HG02852 (cell line): ENCODE results near the gene RAPGEF4.

Experiments
- ATAC-seq: cut with Tn5 transposase; IDR thresholded peaks from one replicate; pipeline ENCODE4 v1.9.1; 2021; ENCODE audit warnings: mild to moderate bottlenecking, moderate library complexity; ENCODE audit not compliant: unreplicated experiment

RAPGEF4 gene

GRCh38 chr2:173053043-173053699, 317.5 kb downstream of the RAPGEF4 start:
- ATAC-seq = no peak

GRCh38 chr2:173054466-173054865, 318.8 kb downstream of the RAPGEF4 start:
- no peak for ATAC-seq

- ATAC-seq = no peak
These were observed 321.2 kb downstream of the RAPGEF4 start for GRCh38 chr2:173056705-173057364.

- no peak for ATAC-seq
These were observed 322.5 kb downstream of the RAPGEF4 start for GRCh38 chr2:173058097-173058496.

- ATAC-seq = no peak
These were observed 323.0 kb downstream of the RAPGEF4 start for GRCh38 chr2:173058673-173059072.

GRCh38 chr2:173059292-173059691, 323.6 kb downstream of the RAPGEF4 start:
- ATAC-seq = no peak

GRCh38 chr2:173059971-173060461, 324.4 kb downstream of the RAPGEF4 start:
- no peak for ATAC-seq

- no peak for ATAC-seq
These were observed 327.2 kb downstream of the RAPGEF4 start for GRCh38 chr2:173062801-173063200.

GRCh38 chr2:173064151-173064805, 328.6 kb downstream of the RAPGEF4 start:
- ATAC-seq = no peak

GRCh38 chr2:173066887-173067676, 331.4 kb downstream of the RAPGEF4 start:
- no peak for ATAC-seq

- ATAC-seq = no peak
These were observed 339.6 kb downstream of the RAPGEF4 start for GRCh38 chr2:173075056-173075780.

- peak; percentile 64 for ATAC-seq
These were observed 340.3 kb downstream of the RAPGEF4 start, which contains the start of gene MAP3K20 for GRCh38 chr2:173075781-173076580. Gene MAP3K20 (plus strand): TSS chr2:173075846. CDS start chr2:173091032, 15,186 bp downstream.

- ATAC-seq = peak; percentile 25
These were observed 341.1 kb downstream of the RAPGEF4 start for GRCh38 chr2:173076581-173077345.

- no peak for ATAC-seq
These were observed 342.0 kb downstream of the RAPGEF4 start for GRCh38 chr2:173077506-173078177.

GRCh38 chr2:173079141-173079540, 343.5 kb downstream of the RAPGEF4 start:
- ATAC-seq = no peak

GRCh38 chr2:173079973-173080860, 344.6 kb downstream of the RAPGEF4 start:
- no peak for ATAC-seq

- ATAC-seq = no peak
These were observed 351.0 kb downstream of the RAPGEF4 start for GRCh38 chr2:173086518-173087213.
